Hepatocyte (in vitro differentiated cells): ENCODE data around the gene ARID3A.

Experiments used
- CTCF ChIP-seq: fragments of 200-600 bp; sonication (generic); IDR thresholded peaks from 2 replicates; pipeline ENCODE4 v1.5.1; 2016; ENCODE audit warnings: antibody characterized with exemption, mild to moderate bottlenecking; ENCODE audit not compliant: poor library complexity
- EZH2 ChIP-seq: fragments of 200-600 bp; sonication (generic); IDR thresholded peaks from 2 replicates; pipeline ENCODE4 v1.6.1; 2016; ENCODE audit warnings: antibody characterized with exemption, mild to moderate bottlenecking, borderline replicate concordance

GRCh38 chr19:995051-995827, 69.4 kb downstream of the ARID3A start:
- TF ChIP-seq CTCF, result no peak
- no peak for TF ChIP-seq EZH2
